ENCODE measurements around the gene EXOC3L4.

The EXOC3L4 gene

GRCh38 chr14:103064978-103065377, 29.5 kb upstream of the EXOC3L4 start:
- TF ChIP-seq CTCF (IDR thresholded peaks at IDR 0.05; ENCODE audit: borderline replicate concordance, insufficient read depth, low read depth, low read length): no peak
- H3K4me3 ChIP-seq (ENCODE audit: low read depth, low read length): no peak overlapping the region

GRCh38 chr14:103065861-103066260, 28.7 kb upstream of the EXOC3L4 start:
- TF ChIP-seq CTCF (IDR thresholded peaks at IDR 0.05; ENCODE audit: borderline replicate concordance, insufficient read depth, low read depth, low read length): no peak
- no peak overlapping the region for H3K4me3 ChIP-seq (ENCODE audit: low read depth, low read length)

- H3K4me3 ChIP-seq (ENCODE audit: low read depth, low read length): no peak overlapping the region
- TF ChIP-seq CTCF (IDR thresholded peaks at IDR 0.05; ENCODE audit: borderline replicate concordance, insufficient read depth, low read depth, low read length): no peak
Observed at GRCh38 chr14:103066399-103066798, 28.1 kb upstream of the EXOC3L4 start.

GRCh38 chr14:103067231-103067954, 27.1 kb upstream of the EXOC3L4 start:
- TF ChIP-seq CTCF (IDR thresholded peaks at IDR 0.05; ENCODE audit: borderline replicate concordance, insufficient read depth, low read depth, low read length): no peak
- no peak overlapping the region for H3K4me3 ChIP-seq (ENCODE audit: low read depth, low read length)

- H3K4me3 ChIP-seq (ENCODE audit: low read depth, low read length): no peak overlapping the region
- no peak for TF ChIP-seq CTCF (IDR thresholded peaks at IDR 0.05; ENCODE audit: borderline replicate concordance, insufficient read depth, low read depth, low read length)
Observed at GRCh38 chr14:103068351-103069073, 26.0 kb upstream of the EXOC3L4 start.

GRCh38 chr14:103070263-103070885, 24.2 kb upstream of the EXOC3L4 start:
- TF ChIP-seq CTCF (IDR thresholded peaks at IDR 0.05; ENCODE audit: borderline replicate concordance, insufficient read depth, low read depth, low read length): no peak
- no peak overlapping the region for H3K4me3 ChIP-seq (ENCODE audit: low read depth, low read length)
